GM12892 (cell line): ENCODE measurements around the gene SPARCL1.
"Not testable (repeated sequence)": the region's sequence is repeated elsewhere in the genome, so short reads cannot be mapped to it uniquely, and the experiment has no call there.

ENCODE experiments used
- DNase-seq: peaks from one replicate; pipeline ENCODE4 v3.0.0; 2011; ENCODE audit not compliant: insufficient read length
- FAIRE-seq: peaks from 2 replicates; lab custom pipeline; 2011; peaks lifted over from hg19 to GRCh38; lab: Jason Lieb, UNC
- POLR2A ChIP-seq: IDR thresholded peaks from 2 replicates; pipeline ENCODE4 v1.6.1; 2011; ENCODE audit warnings: low read depth, low read length, control low read depth
- POLR2AphosphoS5 ChIP-seq: IDR thresholded peaks from 2 replicates; pipeline ENCODE4 v1.6.1; 2011; ENCODE audit warnings: low read depth, low read length, control low read depth
- TAF1 ChIP-seq: IDR thresholded peaks from 2 replicates; pipeline ENCODE4 v1.6.1; 2011; ENCODE audit warnings: low read depth, mild to moderate bottlenecking, control low read depth, low read length, borderline replicate concordance

SPARCL1 gene

DNA sequence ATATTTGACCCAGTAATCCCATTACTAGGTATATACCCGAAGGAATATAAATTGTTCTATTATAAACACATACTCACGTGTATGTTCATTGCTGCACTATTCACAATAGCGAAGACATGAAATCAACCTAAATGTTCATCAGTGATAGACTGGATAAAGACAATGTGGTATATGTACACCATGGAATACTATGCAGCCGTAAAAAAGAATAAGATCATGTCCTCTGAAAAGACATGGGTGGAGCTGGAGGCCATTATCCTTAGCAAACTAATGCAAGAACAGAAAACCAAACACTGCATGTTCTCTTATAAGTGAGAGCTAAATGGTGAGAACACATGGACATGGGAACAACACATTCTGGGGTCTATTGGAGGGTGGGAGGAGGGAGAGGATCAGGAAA, 70.3 kb downstream of the SPARCL1 start:
- no peak for TF ChIP-seq POLR2A
- no peak for TF ChIP-seq TAF1
- no peak for TF ChIP-seq POLR2AphosphoS5
- DNase-seq, result no peak
- no peak for FAIRE-seq

DNA sequence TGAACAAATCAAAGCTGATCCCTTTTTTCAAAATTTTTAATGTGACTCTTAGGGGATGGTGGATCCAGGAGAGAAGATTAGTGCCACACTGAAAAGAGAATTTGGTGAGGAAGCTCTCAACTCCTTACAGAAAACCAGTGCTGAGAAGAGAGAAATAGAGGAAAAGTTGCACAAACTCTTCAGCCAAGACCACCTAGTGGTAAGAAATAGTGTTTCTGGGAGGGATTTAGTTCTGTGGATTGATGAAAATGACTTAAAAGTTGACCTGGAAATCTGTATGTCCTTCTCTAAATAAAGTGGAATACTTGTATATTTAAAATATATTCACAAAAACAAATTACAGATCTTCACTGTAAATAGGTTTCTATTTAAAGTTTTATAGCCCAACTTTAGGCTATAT, 77.6 kb downstream of the SPARCL1 start:
- FAIRE-seq (no peak), DNase-seq (no peak)
- TF ChIP-seq POLR2AphosphoS5 (no peak), TAF1 (no peak)

DNA sequence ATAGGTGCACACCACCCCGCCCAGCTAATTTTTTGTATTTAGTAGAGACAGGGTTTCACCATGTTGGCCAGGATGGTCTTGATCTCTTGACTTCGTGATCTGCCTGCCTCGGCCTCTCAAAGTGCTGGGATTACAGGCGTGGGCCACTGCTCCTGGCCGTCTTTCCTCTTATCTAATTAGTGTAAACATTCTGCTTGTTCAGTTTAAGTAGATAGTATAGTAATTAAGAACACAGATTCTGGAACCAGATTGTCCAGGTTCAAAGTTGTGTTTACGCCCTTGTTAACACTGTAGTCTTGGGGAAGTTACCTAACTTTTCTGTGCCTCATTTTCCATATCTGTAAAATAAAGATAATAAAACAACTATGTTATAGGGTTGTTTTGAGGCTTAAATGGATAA, 82.8 kb downstream of the SPARCL1 start:
- not testable (repeated sequence) for FAIRE-seq, DNase-seq

DNA sequence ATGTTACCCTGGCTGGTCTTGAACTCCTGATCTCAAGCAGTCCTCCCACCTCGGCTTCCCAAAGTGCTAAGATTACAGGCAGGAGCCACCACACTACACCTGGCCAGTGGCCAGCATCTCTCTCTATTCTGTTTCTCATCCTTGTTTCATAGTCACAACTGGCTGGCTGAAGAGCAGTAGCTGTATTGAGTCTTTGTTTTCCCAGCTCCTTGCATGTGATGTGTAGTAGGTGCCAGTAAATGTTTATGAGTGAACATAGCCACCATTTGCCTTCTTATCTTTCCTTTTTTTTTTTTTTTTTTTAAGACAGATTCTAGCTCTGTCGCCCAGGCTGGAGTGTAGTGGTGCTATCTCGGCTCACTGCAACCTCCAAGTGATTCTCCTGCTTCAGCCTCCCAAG, 83.2 kb downstream of the SPARCL1 start:
- FAIRE-seq (no peak), DNase-seq (no peak)
- TF ChIP-seq POLR2AphosphoS5 (no peak), TAF1 (no peak), POLR2A (no peak)

DNA sequence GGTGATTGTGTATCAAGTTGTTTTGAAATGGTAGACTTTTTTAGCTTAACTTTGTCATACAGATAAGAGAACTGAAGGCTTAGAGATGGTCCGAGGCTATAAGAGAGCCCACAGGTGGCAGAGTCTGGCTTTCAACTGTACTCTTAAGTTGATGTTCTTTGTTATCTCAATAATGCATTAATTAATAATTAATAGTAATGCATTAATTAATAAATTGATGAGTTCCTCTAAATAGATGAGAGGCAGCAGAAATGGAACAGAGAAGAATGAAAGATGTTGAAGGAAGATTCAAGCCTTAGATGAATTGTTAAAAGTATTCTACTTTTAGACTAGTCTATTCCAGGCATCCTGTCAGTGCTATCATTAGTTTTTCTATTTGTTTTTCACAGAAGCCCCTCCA, 84.4 kb downstream of the SPARCL1 start:
- FAIRE-seq (no peak), DNase-seq (no peak)
- TF ChIP-seq TAF1 (no peak), POLR2A (no peak), POLR2AphosphoS5 (no peak)

DNA sequence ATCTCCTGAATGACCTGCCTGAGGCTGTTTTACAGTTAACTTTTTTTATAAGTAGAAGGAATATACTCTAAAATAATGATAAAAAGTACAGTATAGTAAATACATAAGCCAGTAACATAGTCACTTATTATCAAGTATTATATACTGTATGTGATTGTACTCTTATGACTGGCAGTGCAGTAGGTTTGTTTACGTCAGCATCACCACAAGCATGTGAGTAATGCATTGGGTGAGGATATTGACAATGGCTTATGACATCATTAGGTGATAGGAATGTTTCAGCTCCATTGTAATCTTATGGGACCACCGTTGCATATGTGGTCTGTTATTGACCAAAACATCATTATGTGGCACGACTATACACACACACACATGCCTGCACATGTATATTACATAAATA, 86.3 kb downstream of the SPARCL1 start:
- FAIRE-seq (no peak), DNase-seq (no peak)
- TF ChIP-seq POLR2AphosphoS5, result no peak
- TF ChIP-seq TAF1, result no peak
- no peak for TF ChIP-seq POLR2A

DNA sequence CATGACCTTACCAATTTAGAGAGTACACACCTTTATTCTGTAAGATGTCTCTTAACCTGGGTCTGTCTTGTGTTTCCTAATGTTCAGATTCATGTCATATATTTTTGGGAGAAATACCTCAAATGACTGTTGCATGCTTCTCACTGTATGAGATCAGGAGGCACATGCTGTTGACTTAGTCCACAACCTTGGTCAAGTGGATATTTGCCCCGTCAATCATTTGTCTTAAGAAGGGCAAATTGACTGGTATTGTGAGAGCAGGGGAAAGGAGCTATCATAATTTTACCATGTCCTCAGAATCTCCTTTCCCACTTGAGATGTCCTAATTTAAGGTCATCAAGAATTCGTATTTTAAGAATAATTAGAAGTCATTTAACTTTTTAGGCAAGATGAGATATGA, 95.8 kb downstream of the SPARCL1 start:
- no peak for FAIRE-seq
- no peak for TF ChIP-seq POLR2A
- no peak for TF ChIP-seq POLR2AphosphoS5
- no peak for TF ChIP-seq TAF1
- no peak for DNase-seq

DNA sequence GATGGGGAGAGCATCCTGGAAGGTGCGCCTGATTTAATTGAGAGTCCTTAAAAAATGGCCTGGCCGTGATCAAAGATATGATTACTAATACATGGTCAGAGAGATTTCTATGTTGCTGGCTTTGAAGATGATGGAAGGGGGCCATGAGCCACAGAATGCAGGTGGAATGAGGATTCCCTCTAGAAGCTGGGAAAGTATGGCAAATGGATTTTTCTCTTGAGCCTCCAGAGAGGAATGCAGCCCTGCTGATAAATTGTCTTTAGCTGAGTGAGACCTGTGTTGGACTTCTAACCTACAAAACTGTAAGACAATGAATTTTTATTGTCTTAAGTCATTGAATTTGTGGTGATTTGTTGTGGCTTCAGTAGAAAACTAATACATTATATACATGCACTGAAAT, 99.1 kb downstream of the SPARCL1 start:
- DNase-seq (no peak), FAIRE-seq (no peak)
- TF ChIP-seq POLR2AphosphoS5, result no peak
- no peak for TF ChIP-seq POLR2A
- no peak for TF ChIP-seq TAF1

DNA sequence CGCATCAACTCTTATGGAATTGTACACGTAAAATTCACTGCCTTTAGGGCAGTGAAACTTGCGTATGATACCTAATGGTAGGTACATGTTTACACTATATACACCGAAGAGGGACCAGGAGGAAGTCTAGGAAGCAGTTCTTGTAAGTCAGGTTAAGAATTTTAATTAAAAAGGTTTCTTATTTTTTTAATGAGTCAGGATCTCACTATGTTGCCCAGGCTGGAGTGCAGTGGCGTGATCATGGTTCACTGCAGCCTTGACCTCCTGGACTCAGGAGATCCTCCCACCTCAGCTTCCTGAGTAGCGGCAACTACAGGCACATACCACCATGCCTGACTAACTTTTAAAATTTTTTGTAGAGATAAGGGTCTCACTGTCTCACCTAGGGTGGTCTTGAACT, 100.2 kb downstream of the SPARCL1 start:
- FAIRE-seq, result no peak
- no peak for TF ChIP-seq TAF1
- no peak for TF ChIP-seq POLR2AphosphoS5
- no peak for TF ChIP-seq POLR2A
- DNase-seq, result no peak

DNA sequence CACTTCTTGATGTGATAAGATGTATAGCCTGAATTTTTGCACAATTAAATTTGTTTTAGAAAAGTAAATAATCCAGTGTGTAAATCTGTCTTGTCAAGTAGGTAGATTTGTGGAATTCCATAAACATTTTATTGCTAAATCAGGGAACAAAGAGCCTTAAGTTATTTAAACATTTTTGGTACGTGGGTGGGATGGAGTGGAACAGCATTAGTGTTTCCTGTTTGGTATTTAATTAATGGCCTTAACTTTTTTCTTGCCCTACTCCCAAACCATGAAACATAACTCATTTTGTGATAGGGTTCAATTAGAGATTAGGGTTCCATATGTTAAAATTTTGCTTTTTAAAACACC, 101.7 kb downstream of the SPARCL1 start:
- TF ChIP-seq POLR2A (no peak), TAF1 (no peak)
- DNase-seq (no peak), FAIRE-seq (no peak)

DNA sequence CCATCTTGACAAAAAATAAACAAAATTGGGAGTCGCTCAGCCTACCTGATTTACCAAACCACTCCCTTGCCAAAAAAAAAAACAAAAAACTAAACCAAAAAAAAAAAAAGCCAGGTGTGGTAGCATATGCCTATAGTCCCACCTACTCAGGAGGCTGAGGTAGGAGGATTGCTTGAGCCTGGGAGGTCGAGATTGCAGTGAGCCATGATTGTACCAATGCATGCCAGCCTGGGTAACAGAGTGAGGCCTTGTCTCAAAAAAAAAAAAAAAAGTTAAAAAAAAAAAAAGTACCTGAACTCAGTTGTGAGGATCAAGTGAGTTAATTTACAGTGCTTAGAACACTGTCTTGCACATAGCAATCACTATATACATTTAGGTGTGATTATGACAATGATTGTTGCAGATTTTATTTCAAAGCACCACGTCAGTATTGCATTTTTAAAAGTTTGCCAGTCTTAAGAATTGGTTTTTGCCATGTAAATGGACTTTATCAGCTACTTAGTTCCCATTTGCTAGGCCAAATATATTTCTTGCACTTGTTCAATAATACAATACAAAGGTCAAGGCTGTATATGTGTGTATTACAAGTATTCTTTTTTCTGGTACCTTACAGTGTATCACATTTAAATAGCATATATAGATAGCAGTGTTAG, 102.2 kb downstream of the SPARCL1 start:
- TF ChIP-seq POLR2AphosphoS5 (no peak), TAF1 (no peak), POLR2A (no peak)
- DNase-seq (no peak), FAIRE-seq (no peak)

DNA sequence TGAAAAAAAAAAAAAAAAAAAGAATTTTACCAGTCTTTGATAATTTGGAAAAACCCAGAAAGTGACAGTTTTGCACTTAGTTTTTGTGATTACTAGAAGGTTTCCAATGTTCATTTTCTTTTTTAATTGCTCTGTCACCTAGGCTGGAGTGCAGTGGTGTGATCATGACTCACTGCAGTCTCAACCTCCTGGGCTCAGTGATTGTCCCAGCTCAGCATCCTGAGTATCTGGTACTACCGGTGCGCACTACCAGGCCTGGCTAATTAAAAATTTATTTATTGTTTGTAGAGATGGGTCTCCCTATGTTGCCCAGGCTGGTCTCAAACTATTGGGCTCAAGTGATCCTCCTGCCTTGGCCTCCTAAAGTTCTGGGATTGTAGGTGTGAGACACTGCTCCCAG, 103.5 kb downstream of the SPARCL1 start:
- TF ChIP-seq TAF1, result no peak
- TF ChIP-seq POLR2AphosphoS5, result no peak
- TF ChIP-seq POLR2A, result no peak
- no peak for FAIRE-seq
- no peak for DNase-seq

DNA sequence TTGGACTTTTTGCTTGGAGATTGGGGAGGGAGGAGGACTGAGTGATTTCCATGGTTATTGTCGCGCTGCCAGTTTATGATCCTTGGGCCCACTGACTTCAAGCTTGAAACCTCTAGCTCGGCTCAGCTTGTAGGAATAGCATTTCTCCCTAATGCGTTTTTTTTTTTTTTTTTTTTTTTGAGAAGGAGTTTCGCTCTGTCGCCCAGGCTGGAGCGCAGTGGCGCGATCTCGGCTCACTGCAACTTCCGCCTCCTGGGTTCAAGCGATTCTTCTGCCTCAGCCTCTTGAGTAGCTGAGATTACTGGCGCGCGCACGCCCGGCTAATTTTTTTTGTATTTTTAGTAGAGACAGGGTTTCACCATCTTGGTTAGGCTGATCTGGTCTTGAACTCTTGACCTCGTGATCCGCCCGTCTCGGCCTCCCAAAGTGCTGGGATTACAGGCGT, 105.1 kb downstream of the SPARCL1 start:
- FAIRE-seq, DNase-seq: not testable (repeated sequence)
